ENCODE measurements around the gene PTPRT.

DNA sequence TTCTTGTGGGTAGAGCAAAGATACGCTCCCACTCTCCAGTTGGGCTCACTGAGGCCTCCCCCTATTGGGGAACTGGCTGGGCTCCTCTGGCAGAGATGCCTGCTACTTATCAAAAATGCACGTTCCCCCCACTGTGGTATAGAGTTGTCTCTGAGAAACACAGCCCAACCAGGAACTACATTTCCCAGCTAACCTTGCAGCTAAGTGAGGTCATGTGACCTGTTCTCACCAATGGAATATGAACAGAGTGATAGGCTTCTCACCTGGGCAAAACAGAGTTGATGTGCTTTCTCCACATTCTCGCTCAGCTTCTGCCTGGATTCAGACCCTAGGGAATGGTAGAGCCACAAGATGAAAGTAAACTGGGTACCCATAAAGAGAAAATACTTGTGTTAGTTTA is 49.1 kb upstream of the PTPRT start:
- TF ChIP-seq EGR1 (IDR thresholded peaks at IDR 0.05) (no peak), YY1 (IDR thresholded peaks at IDR 0.05; ENCODE audit: low read depth) (no peak), TAF1 (IDR thresholded peaks at IDR 0.05; ENCODE audit: low read depth) (no peak), TEAD4 (IDR thresholded peaks at IDR 0.05) (no peak), TCF12 (IDR thresholded peaks at IDR 0.05; ENCODE audit: low read depth) (no peak), ZBTB7A (IDR thresholded peaks at IDR 0.05; ENCODE audit: low read depth) (no peak), MAX (IDR thresholded peaks at IDR 0.05) (no peak), RAD21 (IDR thresholded peaks at IDR 0.05; ENCODE audit: low read depth) (no peak), REST (IDR thresholded peaks at IDR 0.05; ENCODE audit: low read depth) (no peak), EP300 (IDR thresholded peaks at IDR 0.05; ENCODE audit: borderline replicate concordance) (no peak)
- TF ChIP-seq, protein P1, sequence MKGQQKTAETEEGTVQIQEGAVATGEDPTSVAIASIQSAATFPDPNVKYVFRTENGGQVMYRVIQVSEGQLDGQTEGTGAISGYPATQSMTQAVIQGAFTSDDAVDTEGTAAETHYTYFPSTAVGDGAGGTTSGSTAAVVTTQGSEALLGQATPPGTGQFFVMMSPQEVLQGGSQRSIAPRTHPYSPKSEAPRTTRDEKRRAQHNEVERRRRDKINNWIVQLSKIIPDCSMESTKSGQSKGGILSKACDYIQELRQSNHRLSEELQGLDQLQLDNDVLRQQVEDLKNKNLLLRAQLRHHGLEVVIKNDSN (IDR thresholded peaks at IDR 0.05): peak; percentile 90

Data from Ishikawa (cell line).